Skeletal muscle cell (primary cell): Measurements from ENCODE around the gene GNAL.
"Not testable (repeated sequence)": the region's sequence is repeated elsewhere in the genome, so short reads cannot be mapped to it uniquely, and the experiment has no call there.

ENCODE experiments used
- DNase-seq: peaks from one replicate; pipeline ENCODE4 v3.0.0-alpha.2; 2010; ENCODE audit warnings: low read depth
- H3K4me3 ChIP-seq: 2 replicates; pipeline ENCODE4 v1.5.1; 2011; ENCODE audit warnings: low read depth, mild to moderate bottlenecking, control low read depth, low read length, moderate library complexity

GNAL gene

GRCh38 chr18:11885278-11885947 lies 196.3 kb downstream of the GNAL start:
- no peak for DNase-seq
- no peak overlapping the region for H3K4me3 ChIP-seq

- no peak overlapping the region for H3K4me3 ChIP-seq
- DNase-seq: no peak
Observed at GRCh38 chr18:11886577-11887110, 197.6 kb downstream of the GNAL start.

- H3K4me3 ChIP-seq: no peak overlapping the region
- no peak for DNase-seq
Observed at GRCh38 chr18:11887328-11888128, 198.5 kb downstream of the GNAL start.

GRCh38 chr18:11888726-11889125 lies 199.7 kb downstream of the GNAL start:
- H3K4me3 ChIP-seq: no peak overlapping the region
- DNase-seq: no peak

- DNase-seq: no peak
- H3K4me3 ChIP-seq: no peak overlapping the region
Observed at GRCh38 chr18:11889284-11889683, 200.2 kb downstream of the GNAL start.

DNA sequence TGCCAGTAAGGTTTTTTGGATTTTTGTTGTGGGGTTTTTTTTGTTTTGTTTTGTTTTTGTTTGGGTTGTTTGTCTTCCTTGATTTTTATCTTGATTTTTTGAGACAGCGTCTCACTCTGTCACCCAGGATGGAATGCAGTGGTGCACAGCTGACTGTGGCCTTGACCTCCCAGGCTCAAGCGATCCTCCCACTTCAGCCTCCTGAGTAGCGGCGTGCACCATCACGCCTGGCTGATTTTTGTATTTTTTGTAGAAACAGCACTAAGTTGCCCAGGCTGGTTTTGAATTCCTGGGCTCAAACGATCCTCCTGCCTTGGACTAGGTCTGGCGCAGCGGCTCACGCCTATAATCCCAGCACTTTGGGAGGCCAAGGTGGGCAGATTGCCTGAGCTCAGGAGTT lies 202.7 kb downstream of the GNAL start:
- no peak for DNase-seq
- H3K4me3 ChIP-seq: no peak overlapping the region

GRCh38 chr18:11892438-11892837 lies 203.4 kb downstream of the GNAL start:
- not testable (repeated sequence) for DNase-seq, H3K4me3 ChIP-seq

- no peak overlapping the region for H3K4me3 ChIP-seq
- no peak for DNase-seq
Observed at GRCh38 chr18:11897781-11898180, 208.7 kb downstream of the GNAL start.

DNA sequence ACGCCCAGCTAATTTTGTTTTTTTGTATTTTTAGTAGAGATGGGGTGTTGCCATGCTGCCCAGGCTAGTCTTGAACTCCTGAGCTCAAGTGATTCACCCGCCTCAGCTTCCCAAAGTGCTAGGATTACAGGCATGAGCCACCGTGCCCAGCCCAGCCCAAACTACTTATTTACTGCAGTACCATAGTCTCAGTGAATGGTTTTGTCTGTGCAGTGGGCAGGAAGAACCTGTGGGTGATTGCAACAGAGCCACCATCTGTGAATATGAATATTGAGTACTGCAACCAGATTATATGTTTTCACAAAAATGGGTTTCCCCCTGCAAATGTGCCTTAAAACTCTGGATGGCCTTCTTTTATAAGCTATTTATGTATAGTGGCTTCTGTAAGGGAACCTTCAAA lies 210.0 kb downstream of the GNAL start:
- H3K4me3 ChIP-seq: no peak overlapping the region
- DNase-seq: no peak

GRCh38 chr18:11901826-11902438 lies 212.9 kb downstream of the GNAL start:
- no peak overlapping the region for H3K4me3 ChIP-seq
- no peak for DNase-seq

DNA sequence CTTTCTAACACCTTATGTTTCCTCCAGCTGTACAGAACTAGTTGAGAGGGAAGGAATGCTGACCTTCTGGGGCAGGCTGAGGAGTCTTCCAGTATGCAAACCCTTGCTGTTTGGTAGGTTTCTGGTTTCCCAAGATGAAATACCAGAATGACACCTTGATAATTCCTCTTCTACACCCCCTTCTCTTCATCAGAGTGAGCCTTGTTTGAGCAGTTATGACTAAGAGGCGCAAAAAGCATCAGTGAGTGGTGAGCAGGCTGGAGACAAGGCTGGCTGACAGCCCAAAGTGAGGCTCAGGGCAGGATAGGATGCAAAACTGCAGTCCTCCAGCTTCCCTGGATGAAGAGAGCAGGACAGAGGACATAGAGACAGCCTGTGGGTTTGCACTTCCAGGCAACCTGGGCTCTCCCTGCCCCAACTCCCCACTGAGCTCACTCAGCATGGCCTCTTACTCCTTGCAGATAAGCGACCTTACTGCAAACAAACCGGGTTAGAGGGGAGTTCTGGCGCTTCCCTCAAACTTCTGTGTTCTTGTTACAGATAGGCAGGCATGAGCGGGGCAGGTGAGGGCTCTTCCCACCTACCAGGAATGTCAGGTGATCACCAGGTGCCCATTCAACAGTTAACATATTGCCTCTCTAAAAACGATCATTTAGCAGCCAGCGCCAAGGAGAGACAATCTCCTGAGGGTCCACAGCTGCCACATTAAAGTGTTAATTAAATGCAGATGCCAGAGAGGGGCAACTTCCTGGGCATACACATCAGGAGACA lies 213.6 kb downstream of the GNAL start:
- no peak overlapping the region for H3K4me3 ChIP-seq
- no peak for DNase-seq

- no peak for DNase-seq
- no peak overlapping the region for H3K4me3 ChIP-seq
Observed at GRCh38 chr18:11905613-11906012, 216.5 kb downstream of the GNAL start.

DNA sequence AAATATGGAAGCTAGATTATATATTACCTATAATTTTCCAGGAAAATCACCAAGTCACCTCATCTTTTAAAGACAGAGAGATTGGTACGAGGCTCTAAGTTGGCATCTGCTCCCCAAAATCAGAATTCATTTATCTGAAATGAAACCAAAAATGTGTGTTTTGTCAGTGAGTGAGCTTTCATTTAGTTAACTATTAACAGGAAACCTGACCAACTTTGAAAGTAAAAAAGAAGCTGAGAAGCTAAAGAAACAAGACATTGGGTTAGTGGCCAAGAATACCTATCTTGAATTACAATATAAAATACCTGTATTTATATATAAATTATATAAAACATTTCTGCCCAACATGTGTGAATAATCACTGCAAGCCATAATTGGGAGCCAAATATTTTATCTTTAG lies 217.1 kb downstream of the GNAL start:
- no peak overlapping the region for H3K4me3 ChIP-seq
- DNase-seq: no peak

- no peak for DNase-seq
- peak overlapping the region; percentile 76 for H3K4me3 ChIP-seq
Observed at GRCh38 chr18:11906926-11907874, 218.1 kb downstream of the GNAL start.

DNA sequence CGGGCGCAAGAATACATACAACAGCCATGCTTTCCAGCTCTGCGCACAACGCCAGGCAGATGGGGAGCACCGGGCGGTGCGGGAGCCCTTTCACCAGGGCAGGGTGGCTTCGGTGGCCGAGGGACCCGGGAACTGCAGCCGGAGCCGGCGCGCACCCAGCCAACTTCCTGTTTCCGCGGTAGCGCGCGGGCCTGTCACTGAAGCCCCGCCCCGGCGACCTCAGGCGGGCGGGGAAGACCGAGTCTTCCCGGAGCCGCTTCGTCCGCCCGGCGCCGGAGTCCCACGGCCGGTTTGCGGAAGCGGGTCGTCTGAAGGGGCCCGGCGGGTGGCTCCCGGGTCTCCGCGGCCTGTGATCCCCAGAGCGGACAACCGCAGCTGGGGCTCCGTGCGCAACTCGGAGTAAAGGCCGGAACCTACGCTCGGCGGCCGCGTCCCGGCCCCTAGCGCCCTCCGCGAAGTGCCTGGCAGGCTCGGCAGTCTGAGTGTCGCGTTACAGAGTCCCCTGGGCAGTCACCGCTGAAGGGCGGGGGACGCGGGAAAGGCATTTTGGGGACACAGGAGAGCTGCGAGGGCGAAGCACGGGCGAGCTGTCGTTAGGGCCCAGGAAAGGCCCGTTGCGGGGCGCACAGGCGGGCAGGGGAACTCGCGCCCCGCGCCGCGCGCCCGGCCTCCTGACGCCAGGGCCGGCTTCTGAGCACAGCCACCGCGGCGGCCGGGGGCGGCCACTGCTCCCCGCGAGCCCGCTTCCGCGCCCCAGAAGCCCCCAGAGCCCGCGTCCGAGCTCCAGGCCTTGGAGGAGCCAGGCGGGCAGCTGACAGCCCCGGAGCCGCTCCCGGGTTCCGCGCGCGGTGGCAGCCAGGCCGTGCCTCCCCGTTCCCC lies 219.4 kb downstream of the GNAL start, which contains the start of gene MPPE1:
MPPE1 (minus strand) TSS at position 136 of the 879 bp plus-strand sequence. CDS start 11,053 bp downstream, outside the sequence.
- peak within 1 kb of the TSS; percentile 76 for H3K4me3 ChIP-seq
- DNase-seq: peak; percentile 51

DNA sequence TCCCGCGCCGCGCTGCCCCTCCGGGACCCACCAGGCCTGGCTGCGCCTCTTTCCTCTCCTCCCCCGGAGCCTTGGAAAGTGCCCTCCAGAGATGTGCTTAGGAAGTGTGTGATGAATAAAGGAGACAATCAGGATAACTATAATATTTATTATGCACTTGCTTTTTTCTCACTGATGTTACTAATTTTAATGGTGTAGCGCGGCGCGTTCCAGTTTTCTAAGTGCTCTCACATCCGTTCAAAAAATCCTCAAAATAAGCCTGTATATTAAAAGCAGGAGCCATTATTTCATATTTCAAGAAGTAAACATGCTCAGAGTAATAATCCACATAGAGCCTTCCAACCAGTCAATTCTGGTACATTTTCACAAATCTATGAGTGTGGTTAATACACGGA lies 220.0 kb downstream of the GNAL start:
- H3K4me3 ChIP-seq: peak overlapping the region; percentile 76
- DNase-seq: no peak

GRCh38 chr18:11909591-11910026 lies 220.5 kb downstream of the GNAL start:
- no peak for DNase-seq
- H3K4me3 ChIP-seq: no peak overlapping the region
